K562 (cell line): ENCODE measurements around the gene LAMA1. TPM values are rescaled to one million over a fixed set of nuclear protein-coding genes. Genes with fewer than 3 reads are reported as not detected.

Source experiments
- ATAC-seq: fragments of 200-7000 bp; cut with Tn5 transposase; 3 replicates; pipeline ENCODE4 v1.9.1; 2020; ENCODE audit warnings: moderate library complexity
- BruUV-seq: library from RNA; stranded (reverse); fragments of 400-500 nt; replicated peaks from 2 replicates; lab custom pipeline; 2021; lab: Mats Ljungman, UMichigan
- CTCF ChIA-PET: fragments of 300-600 bp; formaldehyde crosslinking; extraction: SDS; loops from one replicate; lab custom pipeline; 2021; ENCODE audit warnings: low intra/inter-chr PET ratio; lab: Yijun Ruan, JAX
- POLR2A ChIA-PET: fragments of 300-600, 350-650 bp; sonication (Branson Sonifier 250); formaldehyde crosslinking; extraction: SDS; loops from one replicate; lab custom pipeline; 2021; ENCODE audit warnings: antibody characterized with exemption, inconsistent platforms; lab: Yijun Ruan, JAX
- DNase-seq, 4 experiments: peaks; one replicate each; pipeline versions ENCODE4 v3.0.0 to v3.0.0-alpha.2; 2011 to 2018; ENCODE audit warnings: low spot score in 3 of 4, mixed read lengths in 3 of 4; ENCODE audit errors: extremely low read depth in 1 of 4
- FAIRE-seq: peaks from 2 replicates; lab custom pipeline; 2011; peaks lifted over from hg19 to GRCh38; lab: Jason Lieb, UNC
- H2AFZ ChIP-seq: 2 replicates; pipeline ENCODE4 v1.6.0; 2011; ENCODE audit warnings: low read depth, low read length, control low read depth, inconsistent platforms
- H3K27ac ChIP-seq: fragments of 200-600 bp; 3 replicates; pipeline ENCODE4 v1.8.0; 2011; ENCODE audit warnings: low read depth, mild to moderate bottlenecking, control low read depth, inconsistent platforms, low read length, moderate library complexity, mixed read lengths; ENCODE audit errors: extremely low read depth
- H3K27me3 ChIP-seq, 2 experiments: fragments of 300-600 bp in 1 of 2; 2 replicates in 1 of 2; 3 replicates in 1 of 2; pipeline versions ENCODE4 v1.6.0 to v1.8.0; 2011; ENCODE audit warnings: inconsistent platforms in 2 of 2, low read length in 2 of 2, mild to moderate bottlenecking in 1 of 2, mixed read lengths in 1 of 2, moderate library complexity in 1 of 2; ENCODE audit not compliant: control insufficient read depth in 2 of 2, insufficient read depth in 2 of 2
- H3K36me3 ChIP-seq: fragments of 300-600 bp; 3 replicates; pipeline ENCODE4 v1.8.0; 2011; ENCODE audit warnings: mild to moderate bottlenecking, low read length, inconsistent platforms; ENCODE audit not compliant: control insufficient read depth, insufficient read depth
- H3K4me1 ChIP-seq, 2 experiments: fragments of 200-600 bp in 1 of 2; replicated peaks in 1 of 2; 2 replicates in 1 of 2; 3 replicates in 1 of 2; pipeline versions ENCODE4 v1.5.1 to v1.8.0; 2011; ENCODE audit warnings: inconsistent platforms in 2 of 2, low read length in 2 of 2, mild to moderate bottlenecking in 1 of 2, mixed read lengths in 1 of 2, moderate library complexity in 1 of 2; ENCODE audit not compliant: control insufficient read depth in 2 of 2, insufficient read depth in 2 of 2
- H3K4me2 ChIP-seq: 2 replicates; pipeline ENCODE4 v1.6.1; 2011; ENCODE audit warnings: low read length, control low read depth, inconsistent platforms, mixed read lengths; ENCODE audit not compliant: insufficient read depth
- H3K4me3 ChIP-seq: fragments of 200-600 bp; sonication (generic), shearing (Covaris generic); 2 replicates; pipeline ENCODE4 v1.5.1; 2016; ENCODE audit warnings: control low read depth, inconsistent platforms
- H3K79me2 ChIP-seq: fragments of 200-600 bp; 3 replicates; pipeline ENCODE4 v1.8.0; 2011; ENCODE audit warnings: low read length, inconsistent platforms; ENCODE audit not compliant: control insufficient read depth, insufficient read depth
- H3K9ac ChIP-seq, 2 experiments: 2 replicates each; pipeline versions ENCODE4 v1.6.0 to v1.6.1; 2011; ENCODE audit warnings: low read depth in 2 of 2, low read length in 2 of 2, control low read depth in 1 of 2, inconsistent platforms in 1 of 2, mild to moderate bottlenecking in 1 of 2, mixed read lengths in 1 of 2; ENCODE audit not compliant: insufficient read depth in 1 of 2
- H3K9me1 ChIP-seq: one replicate; pipeline ENCODE4 v1.6.0; 2011; ENCODE audit warnings: inconsistent platforms, mild to moderate bottlenecking, low read length, moderate library complexity; ENCODE audit not compliant: control insufficient read depth, insufficient read depth
- H3K9me3 ChIP-seq: replicated peaks from 2 replicates; pipeline ENCODE4 v1.5.1; 2011; ENCODE audit warnings: low read depth, low read length, inconsistent platforms; ENCODE audit not compliant: control insufficient read depth, insufficient read depth
- H4K20me1 ChIP-seq: replicated peaks from 2 replicates; pipeline ENCODE4 v1.6.1; 2011; ENCODE audit warnings: low read length, inconsistent platforms, mixed read lengths; ENCODE audit not compliant: control insufficient read depth, insufficient read depth
- CLOCK ChIP-seq: fragments of 250-450 bp; sonication (Bioruptor Pico); IDR thresholded peaks from 2 replicates; pipeline ENCODE4 v1.4.0; 2020; ENCODE audit warnings: mild to moderate bottlenecking, moderate library complexity, borderline replicate concordance
- DNMT1 ChIP-seq: fragments of 450-650 bp; IDR thresholded peaks from 2 replicates; pipeline ENCODE4 v1.6.1; 2016; ENCODE audit warnings: antibody characterized with exemption, mild to moderate bottlenecking
- HLTF ChIP-seq: fragments of 450-650 bp; IDR thresholded peaks from 2 replicates; pipeline ENCODE4 v1.6.1; 2016
- HSF4 ChIP-seq: fragments of 250-450 bp; sonication (Bioruptor Pico); IDR thresholded peaks from 2 replicates; pipeline ENCODE4 v2.1.2; 2022; ENCODE audit warnings: mild to moderate bottlenecking, moderate library complexity, borderline replicate concordance
- RB1 ChIP-seq: fragments of 450-650 bp; IDR thresholded peaks from 2 replicates; pipeline ENCODE4 v1.6.1; 2017; ENCODE audit warnings: low read depth, mild to moderate bottlenecking
- SRSF3 ChIP-seq: fragments of 200-400 bp; formaldehyde crosslinking; IDR thresholded peaks from 2 replicates; pipeline ENCODE4 v1.6.1; 2016; ENCODE audit warnings: mild to moderate bottlenecking, low read length, moderate library complexity; ENCODE audit not compliant: insufficient read depth
- ZMIZ1 ChIP-seq, 2 experiments: fragments of 150-350 bp in 1 of 2; IDR thresholded peaks; 2 replicates each; pipeline ENCODE4 v1.6.1; 2012 to 2016; ENCODE audit warnings: low read depth in 2 of 2, low read length in 2 of 2, mild to moderate bottlenecking in 1 of 2, moderate library complexity in 1 of 2
- ZNF143 ChIP-seq: sonication (generic); formaldehyde crosslinking; IDR thresholded peaks from 2 replicates; pipeline ENCODE4 v1.9.0; 2022; ENCODE audit warnings: mild to moderate bottlenecking, missing genetic modification reagents
- ZNF408 ChIP-seq: fragments of 250-450 bp; sonication (Bioruptor Pico); IDR thresholded peaks from 2 replicates; pipeline ENCODE4 v1.4.0; 2020; ENCODE audit warnings: low read depth, mild to moderate bottlenecking, moderate library complexity
- ZNF609 ChIP-seq: sonication (generic); formaldehyde crosslinking; IDR thresholded peaks from 2 replicates; pipeline ENCODE4 v1.8.1; 2023; ENCODE audit warnings: missing genetic modification reagents, mild to moderate bottlenecking, borderline replicate concordance
- ZNF76 ChIP-seq: fragments of 250-450 bp; sonication (Bioruptor Pico); IDR thresholded peaks from 2 replicates; pipeline ENCODE4 v1.4.0; 2020; ENCODE audit warnings: mild to moderate bottlenecking, moderate library complexity, borderline replicate concordance
- WGBS: fragments of 100-300 bp; shearing (Covaris generic); methylation state at CpG from one replicate; pipeline ENCODE4 v1.1.6; 2016; ENCODE audit warnings: low coverage, mixed read lengths; ENCODE audit not compliant: insufficient coverage; ENCODE audit errors: missing lambda C conversion rate; 5-methylcytosine and 5-hydroxymethylcytosine counted together
- in situ Hi-C: fragments of 300-500 bp; cut with MboI; formaldehyde crosslinking; loops from 4 replicates; pipeline ENCODE4 v1.15.0; 2018; ENCODE audit warnings: inconsistent platforms, mixed read lengths
- intact Hi-C: fragments of 100-400 bp; cut with micrococcal nuclease; formaldehyde crosslinking; loops from 2 replicates; pipeline ENCODE4 v1.14.2; 2022
- polyA plus RNA-seq, 8 experiments: library from polyadenylated mRNA; depleted of rRNA in 4 of 8; stranded (reverse) in 5 of 8; unstranded in 3 of 8; fragments of >200 nt; fragmentation: Nextera tagmentation in 2 of 8; fragmentation: Illumina TruSeq in 1 of 8; extraction: Ambion mirVana in 2 of 8; extraction: Trizol in 1 of 8; gene quantifications; 2 replicates each; pipeline versions ENCODE4 v1.2.1 to v1.2.3, GENCODE V29; 2011 to 2014; ENCODE audit warnings: inconsistent platforms in 1 of 8, missing spikeins in 1 of 8
- total RNA-seq, 7 experiments: library from RNA; depleted of rRNA in 6 of 7; stranded (reverse); fragments of >200 nt in 6 of 7; fragmentation: Illumina TruSeq in 2 of 7; extraction: Trizol in 2 of 7; gene quantifications; 2 replicates each; pipeline versions ENCODE4 v1.2.1 to v1.2.3, GENCODE V29; 2011 to 2021; ENCODE audit warnings: low replicate concordance in 1 of 7

The LAMA1 gene
- total and polyA plus RNA-seq, 9 of the 15 experiments (the other 6 are each of a cell fraction or from before 2014, with no cell fraction given): 0.04 TPM; not detected in 8

- FAIRE-seq: peak; percentile 44
- 3% methylated on average over 5 of the region's 5 CpGs for WGBS
- H3K9me3 ChIP-seq: no peaks in the 10 kb centered on the region
- TF ChIP-seq HLTF (no peak), ZNF76 (CRISPR knock-in tag) (no peak), ZNF408 (no peak), ZNF609 (CRISPR knock-in tag) (no peak), ZNF143 (CRISPR knock-in tag) (no peak), HSF4 (CRISPR knock-in tag) (no peak), DNMT1 (no peak), ZMIZ1 (IDR thresholded peaks at IDR 0.05; ENCODE audit: low read depth in 2 of 2, low read length in 2 of 2) (no peak), SRSF3 (no peak), CLOCK (CRISPR knock-in tag) (no peak), RB1 (no peak)
These were observed 11.7 kb downstream of the LAMA1 start for GRCh38 chr18:7105943-7106342.

More at GRCh38 chr18:7105943-7106342, 11.7 kb downstream of the LAMA1 start:
- Histone ChIP-seq H3K9ac (no peak overlapping the region), H3K36me3 (no peaks in the 10 kb centered on the region), H3K27ac (no peak overlapping the region), H3K4me1 (no peaks in the 10 kb centered on the region), H3K9me1 (no peaks in the 10 kb centered on the region), H4K20me1 (no peaks in the 10 kb centered on the region), H2AFZ (no peak overlapping the region), H3K4me2 (no peak overlapping the region), H3K79me2 (no peaks in the 10 kb centered on the region), H3K27me3 (peaks cover 5 to 15% of the 10 kb centered on the region in 2 experiments; a peak in 3 of 5 replicates), H3K4me3 (no peak overlapping the region)
- no TSS peak for BruUV-seq
- DNase-seq: no peak
- ATAC-seq: no peak
- intact Hi-C loops: no loop called here
- POLR2A ChIA-PET: no interaction called here
- CTCF ChIA-PET: no interaction called here
- in situ Hi-C loops: no loop called here
